Head of caudate nucleus (tissue), 42 donors: ENCODE measurements around the gene PLEKHA5.

Experiments used
- DNase-seq, 42 donors: peaks; one replicate each; pipeline versions ENCODE4 v3.0.0 to v3.0.0-alpha.2; 2020 to 2021; ENCODE audit warnings: mixed read lengths in 7 of 42
- intact Hi-C: fragments of 100-400 bp; cut with DNase I; formaldehyde crosslinking; loops from one replicate; pipeline ENCODE4 v1.15.0; 2022

PLEKHA5 gene

DNA sequence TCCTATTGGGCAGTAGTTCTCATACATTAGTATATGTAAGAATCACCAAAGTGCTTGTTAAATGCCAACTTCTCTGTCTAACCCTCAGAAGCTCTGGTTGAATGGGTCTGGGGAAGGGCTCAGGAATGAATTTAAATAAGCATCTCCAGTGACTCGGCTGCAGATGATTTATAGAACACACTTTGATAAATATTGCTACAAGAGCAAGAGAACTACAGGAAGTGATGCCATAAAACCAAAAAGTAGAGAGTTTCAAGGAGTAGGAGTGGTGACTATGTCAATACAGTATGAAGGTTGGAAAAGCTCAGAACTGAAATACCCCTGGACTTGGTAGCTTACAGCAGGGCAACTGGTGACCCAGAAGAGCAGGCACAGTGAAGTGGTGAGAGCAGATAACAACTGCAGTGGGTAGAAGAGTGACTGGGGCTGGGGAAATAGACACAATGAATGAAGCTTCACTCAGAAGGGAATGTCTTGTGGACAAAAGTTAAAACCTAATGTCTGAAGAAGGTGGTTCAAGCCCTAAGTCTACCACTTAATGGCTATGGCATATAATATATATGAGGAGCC lies 8.0 kb upstream of the PLEKHA5 start:
- intact Hi-C loops, result no loop called here
- no peak for DNase-seq

DNA sequence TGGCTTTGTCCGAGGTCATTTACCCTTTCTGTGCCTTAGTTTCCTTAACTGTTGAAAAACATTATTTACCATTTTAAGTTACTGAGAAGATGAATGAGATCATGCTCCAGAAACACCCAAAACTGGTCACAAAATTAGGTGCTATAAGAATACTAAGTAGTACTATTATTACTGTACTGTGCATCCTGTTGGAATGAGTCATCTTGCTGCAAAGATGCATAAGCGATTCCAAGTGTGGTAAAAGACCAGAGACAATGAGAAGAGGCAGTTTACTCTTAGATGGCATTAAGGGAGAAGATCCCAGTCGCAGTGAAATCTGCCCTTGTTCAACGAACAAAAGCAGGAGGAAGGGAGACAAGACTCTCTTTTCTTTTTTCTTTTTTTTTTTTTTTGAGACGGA lies 4.2 kb upstream of the PLEKHA5 start:
- no peak for DNase-seq
- intact Hi-C loops, result no loop called here

DNA sequence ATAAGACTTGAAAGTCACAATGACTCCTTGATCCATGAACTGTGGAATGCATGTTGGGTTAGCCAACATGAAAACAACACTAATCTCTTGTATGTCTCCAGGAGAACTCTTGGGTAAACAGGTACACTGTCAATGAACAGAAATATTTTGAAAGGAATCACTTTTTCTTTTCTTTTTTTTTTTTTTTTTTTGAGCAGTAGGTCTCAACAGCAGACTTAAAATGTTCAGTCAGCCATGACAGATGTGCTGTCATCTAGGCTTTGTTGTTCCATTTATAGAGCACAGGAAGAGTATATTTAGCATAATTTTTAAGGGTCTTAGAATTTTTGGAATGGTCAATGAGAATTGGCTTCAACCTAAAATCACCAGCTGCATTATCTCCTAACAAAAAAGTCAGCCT lies 2.3 kb upstream of the PLEKHA5 start:
- intact Hi-C loops, result no loop called here

DNA sequence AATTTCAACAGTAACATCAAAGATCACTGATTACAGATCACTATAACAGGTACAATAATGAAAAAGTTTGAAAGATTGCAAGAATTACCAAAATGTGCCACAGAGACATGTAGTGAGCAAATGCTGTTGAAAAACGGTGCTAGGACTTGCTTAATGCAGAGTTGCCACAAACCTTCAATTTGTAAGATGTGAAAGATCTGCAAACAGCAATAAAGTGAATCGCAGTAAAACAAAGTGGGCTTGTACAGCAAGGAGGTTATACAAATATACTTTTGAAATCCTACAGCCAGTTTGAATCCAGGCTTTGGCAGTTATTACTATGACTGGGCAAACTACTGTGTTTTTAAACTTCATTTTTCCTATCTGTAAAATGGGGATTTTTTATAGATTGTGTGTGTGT lies 1.0 kb upstream of the PLEKHA5 start:
- DNase-seq, result peak in 1 of 42 donors; percentile 10
- intact Hi-C loops, result no loop called here

More for the DNA sequence above, 2.3 kb upstream of the PLEKHA5 start:
- DNase-seq, result no peak

DNA sequence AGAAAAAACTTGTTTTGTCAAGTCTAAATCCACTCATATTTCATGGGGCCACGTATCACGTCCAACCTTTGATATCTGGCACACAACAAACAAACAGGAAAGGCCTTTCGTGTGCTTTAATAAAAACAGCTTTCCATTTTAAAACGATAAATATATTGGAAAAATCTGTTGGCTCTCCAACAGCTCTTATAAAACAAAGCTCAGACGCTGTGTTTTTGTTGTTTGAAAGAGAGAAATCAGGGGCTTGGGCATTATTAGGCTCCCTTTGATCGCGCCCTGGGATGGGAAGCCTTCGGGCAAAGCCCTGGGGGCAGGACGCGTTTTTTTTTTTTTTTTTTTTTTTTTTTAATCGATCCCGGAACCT lies 429 bp upstream of the PLEKHA5 start:
- intact Hi-C loops, result no loop called here
- no peak for DNase-seq

DNA sequence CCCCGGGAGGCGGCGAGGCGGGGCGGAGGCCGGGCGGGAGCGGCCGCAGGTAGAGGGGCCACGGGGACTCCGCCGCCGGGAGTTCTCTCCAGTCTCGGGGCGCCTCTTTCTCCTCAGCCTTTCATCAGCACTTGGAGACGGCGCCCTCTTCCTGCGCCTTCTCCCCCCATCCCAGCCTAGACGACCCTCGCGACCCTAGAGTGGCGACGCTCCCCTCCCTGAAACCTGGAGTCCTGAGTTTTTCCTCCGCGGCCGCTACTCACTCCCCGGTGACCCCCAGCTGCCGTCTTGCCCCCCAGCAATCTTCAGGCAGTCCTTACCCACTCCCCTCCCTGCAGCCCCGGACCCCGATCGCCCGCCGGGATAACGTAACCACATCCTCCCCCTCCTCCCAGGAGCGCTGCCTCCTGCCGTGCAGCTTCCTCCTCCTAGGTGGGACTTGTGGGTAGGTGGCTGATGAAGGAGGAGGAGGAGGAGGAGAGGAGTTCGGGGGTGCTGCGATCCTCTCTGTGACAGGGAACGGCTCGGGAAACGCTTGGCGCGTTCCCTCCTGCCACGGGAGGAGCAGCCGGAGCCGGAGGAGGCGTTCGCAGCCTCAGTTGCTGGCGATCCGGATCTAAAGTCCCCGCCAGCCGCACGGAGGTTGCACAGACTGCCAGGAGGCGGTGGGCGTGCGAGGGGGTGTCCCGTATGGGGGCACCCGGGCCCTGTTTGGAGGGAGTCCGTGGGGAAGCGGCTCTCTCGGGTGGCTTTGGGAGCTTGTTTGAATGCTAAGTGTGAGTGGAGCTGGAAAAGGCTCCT lies 891 bp downstream of the PLEKHA5 start:
- peak; percentile 9 to 79 (median 58) for DNase-seq
- intact Hi-C loops, result no loop called here

DNA sequence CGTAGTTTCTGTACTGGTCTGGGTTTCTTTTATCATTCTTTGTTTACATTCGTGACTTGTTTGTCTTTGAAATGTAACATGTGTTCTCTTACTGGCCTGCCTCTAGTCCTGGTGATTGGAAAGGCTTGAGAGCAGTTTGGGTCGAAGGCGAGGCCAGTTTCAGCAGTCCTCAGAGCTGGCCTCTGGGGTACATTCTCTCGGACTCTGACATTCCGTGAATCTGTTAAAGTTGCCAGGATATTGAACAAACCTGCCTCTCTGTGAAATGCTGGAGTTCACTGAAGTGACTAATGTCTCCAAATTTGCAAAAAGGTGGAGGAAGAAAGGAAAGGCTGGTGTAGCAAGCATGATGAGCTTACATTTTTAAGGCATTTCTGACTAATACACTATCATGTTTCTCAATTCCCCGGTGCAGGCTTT lies 1.5 kb downstream of the PLEKHA5 start:
- peak in 22 of 42 donors; percentile 4 to 57 (median 18) for DNase-seq
- intact Hi-C loops, result no loop called here

DNA sequence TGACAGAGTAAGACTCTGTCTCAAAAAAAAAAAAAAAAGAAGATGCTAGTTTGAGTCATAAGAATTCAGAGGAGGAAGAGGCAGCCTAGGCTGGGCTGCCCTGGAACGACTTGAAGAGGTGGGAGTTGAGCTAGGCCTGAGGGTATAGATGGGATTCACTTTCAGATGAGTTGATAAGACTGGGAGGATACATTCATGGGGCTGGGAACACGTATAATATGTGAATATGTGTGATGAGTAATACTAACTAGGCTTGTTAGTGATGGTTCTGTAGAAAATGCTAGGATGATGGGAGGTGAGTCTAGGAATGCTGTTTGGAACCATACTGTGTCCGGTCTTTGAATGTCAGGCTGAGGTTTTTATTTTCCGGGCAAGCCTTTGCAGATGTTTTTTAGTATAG lies 9.0 kb downstream of the PLEKHA5 start:
- DNase-seq, result peak in 1 of 42 donors; percentile 11
- intact Hi-C loops, result no loop called here

DNA sequence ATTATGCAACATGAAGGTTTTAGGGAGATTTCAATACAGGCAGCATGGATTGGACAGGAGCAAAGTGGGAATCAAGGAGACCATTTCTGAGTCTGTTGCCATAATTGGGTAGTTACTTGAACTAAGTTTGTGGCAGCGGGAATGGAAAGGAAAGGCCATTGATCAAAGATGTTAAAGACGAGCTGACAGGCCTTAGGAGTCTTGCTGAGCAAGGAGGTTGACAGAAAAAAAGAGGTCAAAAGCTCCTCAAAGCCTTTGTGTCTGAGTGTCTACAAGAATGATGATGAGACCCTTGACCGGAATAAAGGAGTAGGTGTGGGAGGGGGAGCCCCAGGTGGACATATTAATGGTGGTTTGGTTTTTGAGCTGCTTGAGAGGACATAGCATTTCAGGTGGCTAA lies 9.4 kb downstream of the PLEKHA5 start:
- intact Hi-C loops, result no loop called here
- DNase-seq, result no peak

DNA sequence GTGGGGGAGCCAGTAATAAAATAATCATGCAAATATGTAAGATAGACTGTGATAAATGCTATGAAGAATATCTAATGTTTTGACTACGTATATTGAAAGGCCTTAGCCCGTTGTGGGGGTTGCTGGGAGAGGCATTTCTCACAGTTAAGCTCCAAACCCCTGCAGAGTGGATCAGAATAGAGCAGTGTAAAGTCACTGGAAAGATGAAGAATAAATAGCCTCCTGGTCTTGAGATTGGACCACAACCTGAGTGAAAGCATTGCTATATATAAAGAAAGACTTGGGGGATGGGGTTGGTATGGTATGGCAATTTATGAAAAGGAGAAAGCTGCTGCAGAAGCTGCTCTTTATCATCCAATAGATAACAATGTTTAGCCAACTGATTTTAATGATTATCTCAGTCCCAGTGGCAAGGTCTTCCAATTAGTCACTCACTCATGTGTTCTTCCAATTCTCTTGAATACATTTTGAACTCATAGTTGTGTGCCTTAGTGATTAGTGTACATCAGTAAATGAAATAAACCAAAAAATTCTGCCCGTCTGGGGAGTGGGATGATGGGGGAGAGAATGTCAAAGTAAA lies 10.2 kb downstream of the PLEKHA5 start:
- DNase-seq, result no peak
- intact Hi-C loops, result no loop called here

DNA sequence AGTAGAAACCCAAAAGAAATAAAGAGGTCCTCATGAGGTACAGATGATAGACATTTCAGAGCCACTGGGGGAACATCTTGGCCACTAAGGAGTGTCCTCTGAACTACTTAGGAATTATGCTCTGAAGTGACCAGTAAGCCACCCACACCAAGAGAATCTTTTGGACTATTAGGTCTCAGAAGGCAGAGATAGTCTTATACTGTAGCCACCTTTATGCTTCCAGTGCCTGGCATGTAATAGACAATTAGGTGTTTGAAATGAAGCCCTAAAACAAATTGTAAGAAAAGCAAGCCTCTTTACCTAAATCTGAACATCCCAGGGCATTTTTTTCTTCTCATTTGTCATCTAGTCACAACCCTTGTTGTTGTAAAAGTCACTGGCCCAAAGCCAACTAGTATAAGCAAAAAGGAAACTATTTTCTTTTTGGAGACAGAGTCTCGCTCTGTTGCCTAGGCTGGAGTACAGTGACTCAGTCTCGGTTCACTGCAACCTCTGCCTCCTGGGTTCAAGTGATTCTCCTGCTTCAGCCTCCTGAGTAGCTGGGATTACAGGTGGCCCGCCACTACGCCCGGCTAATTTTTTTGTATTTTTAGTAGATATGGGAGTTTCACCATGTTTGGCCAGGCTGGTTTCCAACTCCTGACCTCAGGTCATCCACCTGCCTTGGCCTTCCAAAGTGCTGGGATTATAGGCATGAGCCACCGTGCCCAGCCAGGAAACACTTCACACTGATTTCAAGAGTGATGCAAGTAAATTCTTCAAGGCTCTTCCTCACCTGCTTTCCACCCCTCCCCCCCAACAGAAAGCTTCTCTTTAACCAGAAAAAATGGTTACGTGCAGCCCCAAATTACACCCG lies 11.1 kb downstream of the PLEKHA5 start:
- intact Hi-C loops, result no loop called here
- DNase-seq, result no peak

DNA sequence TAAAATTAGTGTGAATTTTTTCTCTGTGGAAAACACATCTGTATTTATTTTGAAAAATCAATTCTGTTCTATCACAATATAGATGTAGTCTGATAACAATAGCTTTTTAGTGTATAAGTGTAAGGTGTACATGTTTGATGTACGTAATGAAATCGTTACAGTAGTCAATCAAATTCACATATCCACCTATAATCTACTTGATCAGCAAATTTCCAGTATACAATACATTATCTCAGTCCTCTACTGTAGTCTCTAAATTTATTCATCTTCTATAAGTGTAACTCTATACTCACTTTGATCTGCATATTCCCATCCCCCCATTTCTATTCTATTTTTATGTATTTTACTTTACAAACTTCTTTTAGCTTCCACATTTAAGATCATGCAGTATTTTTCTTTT lies 13.0 kb downstream of the PLEKHA5 start:
- no peak for DNase-seq
- intact Hi-C loops, result no loop called here

DNA sequence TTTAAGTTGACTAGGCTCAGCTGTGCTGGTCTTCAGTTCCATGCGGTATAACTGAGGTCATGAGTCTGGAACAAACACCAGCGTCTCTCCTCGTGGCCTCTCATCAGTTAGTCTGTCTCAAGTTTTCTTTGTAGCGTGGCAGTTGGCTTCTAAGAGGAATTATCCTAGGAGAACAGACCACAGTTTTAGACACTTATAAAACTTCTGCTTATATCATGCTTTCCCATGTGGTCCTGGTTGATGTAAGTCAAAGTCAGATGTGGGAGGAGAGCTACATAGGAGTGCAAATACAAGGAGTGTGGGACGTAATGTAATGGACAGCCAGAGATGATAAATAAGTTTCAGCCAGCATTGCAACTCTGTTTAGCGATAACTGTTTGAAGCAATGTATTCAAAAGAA lies 14.8 kb downstream of the PLEKHA5 start:
- intact Hi-C loops, result no loop called here
- DNase-seq, result no peak

DNA sequence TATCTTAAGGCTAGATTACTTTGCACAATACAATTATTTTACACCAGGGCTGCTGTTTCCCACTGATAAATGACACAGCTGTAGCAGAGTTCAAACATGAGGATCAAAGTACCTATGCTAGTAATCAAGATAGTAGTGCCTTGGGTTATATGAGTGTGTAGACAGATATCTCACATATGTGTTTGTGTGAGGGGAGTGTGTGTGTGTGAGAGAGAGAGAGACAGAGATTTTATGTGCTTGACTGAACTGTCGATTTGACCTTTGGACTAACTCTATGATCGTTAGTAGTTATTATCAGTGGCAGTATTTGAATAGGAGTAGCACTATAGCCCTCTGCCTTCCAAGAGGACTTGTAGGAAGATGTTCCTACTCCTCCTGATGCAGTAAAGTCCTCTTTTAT lies 15.5 kb downstream of the PLEKHA5 start:
- DNase-seq, result no peak
- intact Hi-C loops, result no loop called here

DNA sequence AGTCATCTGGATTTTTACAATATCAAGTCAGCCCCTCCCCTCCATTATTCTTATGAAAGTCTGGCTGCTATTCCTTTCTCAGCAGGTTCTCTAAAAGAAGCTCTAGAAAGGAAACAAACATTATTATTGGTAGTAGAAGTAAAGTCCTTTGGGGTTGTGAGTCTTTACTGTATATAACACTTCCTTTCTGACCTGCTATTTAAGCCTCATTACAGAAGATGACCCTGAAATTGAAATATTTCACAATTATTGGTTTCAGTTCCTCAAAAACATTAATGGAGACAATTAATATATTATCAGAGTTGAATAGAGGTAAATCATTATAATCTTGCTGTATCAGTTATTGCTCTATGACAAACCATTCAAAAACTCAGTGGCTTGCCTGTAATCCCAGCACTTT lies 19.3 kb downstream of the PLEKHA5 start:
- DNase-seq, result no peak
- intact Hi-C loops, result no loop called here

DNA sequence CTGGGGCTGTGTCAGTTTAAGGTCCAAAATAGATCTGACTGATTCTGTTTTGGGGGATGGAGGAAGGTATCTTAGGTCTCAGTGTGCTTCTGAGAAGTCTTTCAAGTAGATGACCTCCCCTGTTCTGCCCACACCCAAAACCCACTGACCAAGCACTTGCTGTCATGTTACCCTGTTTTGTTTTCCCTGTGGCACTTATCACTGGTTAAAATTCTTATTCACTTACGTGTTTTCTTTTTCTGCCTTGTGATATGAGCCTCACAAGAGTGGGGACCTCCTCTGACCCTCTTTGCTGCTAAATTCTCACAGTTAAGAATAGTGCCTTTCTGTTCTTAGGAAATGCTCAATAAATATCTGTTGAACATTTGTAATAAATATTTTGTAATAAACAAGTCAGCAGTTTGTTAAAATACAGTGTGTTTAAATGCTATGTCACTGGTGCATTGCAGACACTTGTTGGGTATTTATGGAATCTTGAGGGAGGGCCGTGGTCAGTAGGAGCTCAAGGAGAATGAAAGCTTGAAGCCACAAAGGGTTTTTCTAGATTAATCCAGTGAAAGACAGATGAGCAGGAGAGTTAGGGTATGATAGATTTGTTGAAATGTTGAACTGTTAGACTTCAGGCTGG lies 20.9 kb downstream of the PLEKHA5 start:
- DNase-seq, result no peak
- intact Hi-C loops, result no loop called here

DNA sequence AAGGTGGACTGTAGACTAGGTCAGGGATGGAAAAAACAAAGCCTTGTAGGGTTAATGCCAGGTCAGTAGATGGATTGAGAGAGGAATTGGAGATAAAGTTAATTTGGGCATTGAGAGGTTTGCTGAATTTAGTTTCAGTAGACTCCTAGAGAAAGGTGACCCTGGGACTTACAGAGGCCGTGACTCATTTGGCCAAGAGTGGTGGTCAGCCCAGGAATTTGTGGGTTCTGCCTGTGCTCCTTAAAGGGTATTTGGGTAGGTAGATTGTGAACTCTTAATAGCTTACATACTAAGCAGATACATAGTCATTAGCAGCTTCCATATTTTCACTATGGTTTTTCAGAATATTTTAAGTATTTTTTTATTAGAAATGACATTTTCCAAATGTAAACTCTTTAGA lies 21.8 kb downstream of the PLEKHA5 start:
- no peak for DNase-seq
- intact Hi-C loops, result no loop called here

DNA sequence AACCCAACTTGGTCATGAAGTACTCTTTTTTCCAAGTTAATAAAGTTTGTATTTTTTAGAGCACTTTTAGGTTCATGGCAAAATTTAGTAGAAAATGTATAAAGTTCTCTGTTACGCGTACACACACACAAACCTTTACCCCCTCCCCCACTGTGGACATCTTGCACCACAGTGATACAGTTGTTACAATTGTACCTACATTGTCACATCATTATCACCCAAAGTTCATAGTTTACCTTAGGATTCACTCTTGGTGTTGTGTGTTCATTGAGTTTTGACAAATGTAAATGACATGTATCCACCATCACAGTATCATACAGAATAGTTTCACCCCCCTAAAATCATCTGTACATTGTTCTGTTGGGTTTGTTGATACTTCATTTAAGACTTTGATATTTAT lies 23.9 kb downstream of the PLEKHA5 start:
- DNase-seq, result no peak
- intact Hi-C loops, result no loop called here

DNA sequence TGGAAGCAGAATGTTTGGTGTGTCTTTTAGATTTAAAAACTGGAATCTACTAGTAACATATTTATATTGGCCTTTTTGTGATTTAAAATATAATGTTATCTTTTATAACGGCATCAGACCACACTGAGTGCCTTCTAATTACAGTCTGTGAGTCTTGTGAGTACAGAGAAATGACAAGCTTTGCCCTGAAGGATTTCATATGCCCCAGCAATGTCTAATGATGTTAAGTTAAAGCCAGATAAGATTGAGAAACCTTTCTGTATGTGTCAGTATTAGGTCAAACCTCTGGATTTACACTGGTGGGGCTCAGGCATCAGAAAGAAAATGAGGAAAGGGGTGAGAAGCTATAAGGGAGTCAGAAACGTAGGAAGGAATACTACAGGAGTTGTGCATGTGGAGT lies 25.2 kb downstream of the PLEKHA5 start:
- DNase-seq, result no peak
- intact Hi-C loops, result no loop called here
